ENCODE results near the gene ZNF276. TPM values are rescaled to one million over a fixed set of nuclear protein-coding genes. Genes with fewer than 3 reads are reported as not detected.

The ZNF276 gene
- total RNA-seq, 4 donors from 2014 or later = 16.1 to 19.2 (median 17.2) TPM

GRCh38 chr16:89784406-89784805 lies 63.1 kb downstream of the ZNF276 start:
- H3K4me3 ChIP-seq = no peak overlapping the region
- no peak for TF ChIP-seq EP300 (IDR thresholded peaks at IDR 0.05)
- TF ChIP-seq, protein P1, sequence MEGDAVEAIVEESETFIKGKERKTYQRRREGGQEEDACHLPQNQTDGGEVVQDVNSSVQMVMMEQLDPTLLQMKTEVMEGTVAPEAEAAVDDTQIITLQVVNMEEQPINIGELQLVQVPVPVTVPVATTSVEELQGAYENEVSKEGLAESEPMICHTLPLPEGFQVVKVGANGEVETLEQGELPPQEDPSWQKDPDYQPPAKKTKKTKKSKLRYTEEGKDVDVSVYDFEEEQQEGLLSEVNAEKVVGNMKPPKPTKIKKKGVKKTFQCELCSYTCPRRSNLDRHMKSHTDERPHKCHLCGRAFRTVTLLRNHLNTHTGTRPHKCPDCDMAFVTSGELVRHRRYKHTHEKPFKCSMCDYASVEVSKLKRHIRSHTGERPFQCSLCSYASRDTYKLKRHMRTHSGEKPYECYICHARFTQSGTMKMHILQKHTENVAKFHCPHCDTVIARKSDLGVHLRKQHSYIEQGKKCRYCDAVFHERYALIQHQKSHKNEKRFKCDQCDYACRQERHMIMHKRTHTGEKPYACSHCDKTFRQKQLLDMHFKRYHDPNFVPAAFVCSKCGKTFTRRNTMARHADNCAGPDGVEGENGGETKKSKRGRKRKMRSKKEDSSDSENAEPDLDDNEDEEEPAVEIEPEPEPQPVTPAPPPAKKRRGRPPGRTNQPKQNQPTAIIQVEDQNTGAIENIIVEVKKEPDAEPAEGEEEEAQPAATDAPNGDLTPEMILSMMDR (IDR thresholded peaks at IDR 0.05) = no peak
- no peak for TF ChIP-seq POLR2AphosphoS5 (IDR thresholded peaks at IDR 0.05)
- TF ChIP-seq POLR2A (IDR thresholded peaks at IDR 0.05; ENCODE audit: low read depth) = no peak
- H3K27ac ChIP-seq (replicated peaks in 1 of 4) = no peak overlapping the region
- no peak for DNase-seq (ENCODE audit: extremely low spot score)
- no peaks in the 10 kb centered on the region for H3K36me3 ChIP-seq
- no peaks in the 10 kb centered on the region for H3K9me3 ChIP-seq
- H3K4me1 ChIP-seq = no peaks in the 10 kb centered on the region
- intact Hi-C loops (cut with DNase I) = no loop called here
- no peaks in the 10 kb centered on the region for H3K27me3 ChIP-seq
- WGBS = 80% methylated on average over 7 of the region's 7 CpGs

GRCh38 chr16:89785523-89786155 lies 64.3 kb downstream of the ZNF276 start:
- intact Hi-C loops (cut with DNase I) = no loop called here
- Histone ChIP-seq H3K36me3 (no peaks in the 10 kb centered on the region), H3K4me1 (no peaks in the 10 kb centered on the region), H3K4me3 (no peak overlapping the region), H3K27me3 (no peaks in the 10 kb centered on the region), H3K9me3 (no peaks in the 10 kb centered on the region), H3K27ac (replicated peaks in 1 of 4) (no peak overlapping the region)
- 91% methylated on average over 11 of the region's 11 CpGs for WGBS
- no peak for TF ChIP-seq POLR2A (IDR thresholded peaks at IDR 0.05; ENCODE audit: low read depth)
- TF ChIP-seq EP300 (IDR thresholded peaks at IDR 0.05) = no peak
- TF ChIP-seq, protein P1 (IDR thresholded peaks at IDR 0.05) = no peak
- no peak for TF ChIP-seq POLR2AphosphoS5 (IDR thresholded peaks at IDR 0.05)
- no peak for DNase-seq (ENCODE audit: extremely low spot score)

- no peak for DNase-seq (ENCODE audit: extremely low spot score)
- TF ChIP-seq EP300 (IDR thresholded peaks at IDR 0.05) (no peak), POLR2AphosphoS5 (IDR thresholded peaks at IDR 0.05) (no peak), POLR2A (IDR thresholded peaks at IDR 0.05; ENCODE audit: low read depth) (no peak)
- TF ChIP-seq, protein P1 (IDR thresholded peaks at IDR 0.05) = no peak
- H3K9me3 ChIP-seq = no peaks in the 10 kb centered on the region
- intact Hi-C loops (cut with DNase I) = no loop called here
- H3K27ac ChIP-seq (replicated peaks in 1 of 4) = no peak overlapping the region
- H3K27me3 ChIP-seq = no peaks in the 10 kb centered on the region
- 92% methylated on average over 21 of the region's 21 CpGs for WGBS
- no peaks in the 10 kb centered on the region for H3K4me1 ChIP-seq
- no peak overlapping the region for H3K4me3 ChIP-seq
- H3K36me3 ChIP-seq = peaks cover 0 to 3% (median 0%) of the 10 kb centered on the region in 4 donors
Observed at GRCh38 chr16:89786474-89787364, 65.4 kb downstream of the ZNF276 start.

DNA sequence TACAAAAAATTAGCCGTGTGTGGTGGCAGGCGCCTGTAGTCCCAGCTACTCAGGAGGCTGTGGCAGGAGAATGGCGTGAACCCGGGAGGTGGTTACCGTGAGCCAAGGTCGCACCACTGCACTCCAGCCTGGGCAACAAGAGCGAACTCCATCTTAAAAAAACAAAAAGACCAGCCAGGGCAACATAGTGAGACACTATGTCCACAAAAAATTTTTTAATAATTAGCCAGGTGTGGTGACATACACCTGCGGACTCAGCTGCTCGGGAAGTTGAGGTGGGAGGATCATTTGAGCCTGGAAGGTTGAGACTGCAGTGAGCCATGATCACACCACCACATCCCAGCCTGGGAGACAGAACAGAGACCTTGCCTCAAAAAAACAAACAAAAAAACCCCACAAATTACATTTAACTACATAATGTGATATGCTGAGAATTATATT lies 66.0 kb downstream of the ZNF276 start:
- 98% methylated on average over 9 of the region's 9 CpGs for WGBS
- no peak for TF ChIP-seq POLR2A (IDR thresholded peaks at IDR 0.05; ENCODE audit: low read depth)
- TF ChIP-seq, protein P1 (IDR thresholded peaks at IDR 0.05) = no peak
- Histone ChIP-seq H3K27ac (replicated peaks in 1 of 4) (no peak overlapping the region), H3K4me3 (no peak overlapping the region), H3K36me3 (peaks cover 0 to 3% (median 0%) of the 10 kb centered on the region in 4 donors), H3K27me3 (no peaks in the 10 kb centered on the region), H3K9me3 (no peaks in the 10 kb centered on the region), H3K4me1 (no peaks in the 10 kb centered on the region)
- no peak for DNase-seq (ENCODE audit: extremely low spot score)
- intact Hi-C loops (cut with DNase I) = no loop called here

Other genes starting within 250 kb of the ZNF276 start
- gene ANKRD11, start 231.0 kb upstream of the ZNF276 start, total RNA-seq = 100 to 1,000 TPM in 3 of 4 donors, 10 to 100 TPM in 1; 60.8 to 119 (median 105) TPM
- 10 to 100 TPM; 58.8 to 94.3 (median 83.3) TPM for gene SPG7, start 213.1 kb upstream of the ZNF276 start, total RNA-seq
- 1,000 to 10,000 TPM; 4,039 to 6,804 (median 5,312) TPM for gene RPL13, start 160.9 kb upstream of the ZNF276 start, total RNA-seq
- 1 to 10 TPM in 2 of 4 donors, under 1 TPM in 1, not detected in 1; 0.83 to 1.7 (median 1.4) TPM for gene CPNE7, start 145.8 kb upstream of the ZNF276 start, total RNA-seq
- under 1 TPM in 1 of 4 donors, not detected in 3; 0.99 TPM for gene DPEP1, start 107.9 kb upstream of the ZNF276 start, total RNA-seq
- 100 to 1,000 TPM in 1 of 4 donors, 10 to 100 TPM in 3; 71.8 to 117 (median 87.8) TPM for gene CHMP1A, start 63.8 kb upstream of the ZNF276 start, total RNA-seq
- 1 to 10 TPM; 2.2 to 4.9 (median 3.6) TPM for gene SPATA33, start 63.7 kb upstream of the ZNF276 start, total RNA-seq
- gene CDK10, start 34.8 kb upstream of the ZNF276 start, total RNA-seq = 10 to 100 TPM; 20.8 to 45.1 (median 25.7) TPM
- gene SPATA2L, start 19.8 kb upstream of the ZNF276 start, total RNA-seq = 10 to 100 TPM; 10.8 to 32.0 (median 21.9) TPM
- 10 to 100 TPM in 1 of 4 donors, 1 to 10 TPM in 3; 4.6 to 10.2 (median 7.1) TPM for gene VPS9D1, start 639 bp upstream of the ZNF276 start, total RNA-seq
- 1 to 10 TPM in 2 of 4 donors, under 1 TPM in 2; 0.17 to 3.0 (median 0.95) TPM for gene FANCA, start 95.1 kb downstream of the ZNF276 start, total RNA-seq
- 1 to 10 TPM; 1.8 to 7.2 (median 4.2) TPM for gene SPIRE2, start 106.9 kb downstream of the ZNF276 start, total RNA-seq
- 100 to 1,000 TPM; 126 to 151 (median 137) TPM for gene TCF25, start 152.1 kb downstream of the ZNF276 start, total RNA-seq
- gene MC1R, start 197.3 kb downstream of the ZNF276 start, total RNA-seq = 1 to 10 TPM; 2.0 to 5.0 (median 2.9) TPM
- 10 to 100 TPM in 3 of 4 donors, 1 to 10 TPM in 1; 2.5 to 19.5 (median 12.9) TPM for gene TUBB3, start 201.8 kb downstream of the ZNF276 start, total RNA-seq
- 100 to 1,000 TPM in 2 of 4 donors, 10 to 100 TPM in 2; 86.8 to 112 (median 99.4) TPM for gene DEF8, start 227.2 kb downstream of the ZNF276 start, total RNA-seq